NT2/D1 (cell line): ENCODE data around the gene SMC3.

Experiments used
- SUZ12 ChIP-seq: IDR thresholded peaks from 2 replicates; pipeline ENCODE4 v1.6.1; 2011; ENCODE audit not compliant: insufficient read length, insufficient read depth; ENCODE audit errors: extremely low read depth
- ZNF274 ChIP-seq: IDR thresholded peaks from 2 replicates; pipeline ENCODE4 v1.6.1; 2011; ENCODE audit warnings: mild to moderate bottlenecking, low read depth, low read length

GRCh38 chr10:110531687-110532086, 35.8 kb upstream of the SMC3 start:
- TF ChIP-seq SUZ12, result no peak
- TF ChIP-seq ZNF274, result no peak
